IPS-NIHi7 (cell line): ENCODE measurements around the gene GPC1.
A peak's percentile ranks its signal among the peaks of the same experiment; 100 is the strongest.
"Not testable (repeated sequence)": the region's sequence is repeated elsewhere in the genome, so short reads cannot be mapped to it uniquely, and the experiment has no call there.

Source experiments
- DNase-seq: peaks from one replicate; pipeline ENCODE4 v3.0.0; 2012; ENCODE audit warnings: mixed read lengths; ENCODE audit errors: extremely low spot score

The GPC1 gene

GRCh38 chr2:240435457-240435947, at the start of gene GPC1:
TSS of gene GPC1 (plus strand) at chr2:240435663. CDS start at chr2:240435919, 256 bp downstream.
- peak; percentile 91 for DNase-seq

GRCh38 chr2:240386326-240386725, 49.1 kb upstream of the GPC1 start:
- no peak for DNase-seq

GRCh38 chr2:240386743-240387142, 48.7 kb upstream of the GPC1 start:
- not testable (repeated sequence) for DNase-seq

- DNase-seq = no peak
Observed at GRCh38 chr2:240387325-240387668, 48.2 kb upstream of the GPC1 start.

GRCh38 chr2:240387669-240388358, 47.6 kb upstream of the GPC1 start:
- no peak for DNase-seq

- DNase-seq = no peak
Observed at GRCh38 chr2:240388471-240389301, 46.8 kb upstream of the GPC1 start.

- DNase-seq = no peak
Observed at GRCh38 chr2:240389302-240389805, 46.1 kb upstream of the GPC1 start.

- DNase-seq = no peak
Observed at GRCh38 chr2:240390091-240391073, 45.1 kb upstream of the GPC1 start.

- DNase-seq = no peak
Observed at GRCh38 chr2:240391111-240392051, 44.1 kb upstream of the GPC1 start.

GRCh38 chr2:240392084-240392947, 43.1 kb upstream of the GPC1 start:
- no peak for DNase-seq

- DNase-seq = no peak
Observed at GRCh38 chr2:240392948-240393830, 42.3 kb upstream of the GPC1 start.

- no peak for DNase-seq
Observed at GRCh38 chr2:240393831-240394410, 41.5 kb upstream of the GPC1 start.

- no peak for DNase-seq
Observed at GRCh38 chr2:240394549-240394948, 40.9 kb upstream of the GPC1 start.

GRCh38 chr2:240395448-240395847, 40.0 kb upstream of the GPC1 start:
- DNase-seq = no peak

GRCh38 chr2:240395896-240396622, 39.4 kb upstream of the GPC1 start:
- no peak for DNase-seq

GRCh38 chr2:240396623-240397541, 38.6 kb upstream of the GPC1 start:
- no peak for DNase-seq
